ENCODE data around the gene SYCP2L.
A peak's percentile ranks its signal among the peaks of the same experiment; 100 is the strongest.

Gene SYCP2L

GRCh38 chr6:10951675-10952282, 64.9 kb downstream of the SYCP2L start:
- TF ChIP-seq CTCF (IDR thresholded peaks at IDR 0.05; ENCODE audit: control extremely low read depth, extremely low read depth, low read depth, missing control alignments): peak; percentile 44
- POLR2A ChIA-PET: no interaction called here
- CTCF ChIA-PET: interaction anchor here (0.6 to 4.9 kb wide), 18 partner anchors 10 to 630 kb away, joined by 3 to 40 read pairs (median 4); no protein-coding TSS in a partner anchor
- peak; percentile 37 for DNase-seq (ENCODE audit: extremely low spot score)

- POLR2A ChIA-PET: no interaction called here
- CTCF ChIA-PET: interaction anchor here (0.6 to 3.6 kb wide), 45 partner anchors 9 to 627 kb away, joined by 3 to 79 read pairs (median 4); no protein-coding TSS in a partner anchor
- peak; percentile 72 for DNase-seq (ENCODE audit: extremely low spot score)
- TF ChIP-seq CTCF (IDR thresholded peaks at IDR 0.05; ENCODE audit: control extremely low read depth, extremely low read depth, low read depth, missing control alignments): peak; percentile 94
Observed at GRCh38 chr6:10954590-10955010, 67.7 kb downstream of the SYCP2L start.

GRCh38 chr6:10956776-10957175, 69.9 kb downstream of the SYCP2L start:
- DNase-seq (ENCODE audit: extremely low spot score): no peak
- CTCF ChIA-PET: interaction anchor here (1.0 to 1.4 kb wide), 4 partner anchors 109 to 619 kb away, joined by 3 to 6 read pairs (median 4); no protein-coding TSS in a partner anchor
- no peak for TF ChIP-seq CTCF (IDR thresholded peaks at IDR 0.05; ENCODE audit: control extremely low read depth, extremely low read depth, low read depth, missing control alignments)
- POLR2A ChIA-PET: no interaction called here

GRCh38 chr6:10957414-10957886, 70.6 kb downstream of the SYCP2L start:
- ChIA-PET POLR2A (no interaction called here), CTCF (interaction anchor here (0.7 to 1.4 kb wide), 5 partner anchors 109 to 619 kb away, joined by 3 to 6 read pairs (median 3); no protein-coding TSS in a partner anchor)
- TF ChIP-seq CTCF (IDR thresholded peaks at IDR 0.05; ENCODE audit: control extremely low read depth, extremely low read depth, low read depth, missing control alignments): no peak
- DNase-seq (ENCODE audit: extremely low spot score): no peak

GRCh38 chr6:10960171-10960570, 73.3 kb downstream of the SYCP2L start:
- ChIA-PET CTCF (interaction anchor here (1.2 to 1.3 kb wide), 2 partner anchors 109 to 110 kb away, joined by 3 to 4 read pairs; no protein-coding TSS in a partner anchor), POLR2A (interaction anchor here (0.7 kb wide), 2 partner anchors 35 to 499 kb away, joined by 3 to 5 read pairs; no protein-coding TSS in a partner anchor)
- no peak for TF ChIP-seq CTCF (IDR thresholded peaks at IDR 0.05; ENCODE audit: control extremely low read depth, extremely low read depth, low read depth, missing control alignments)
- DNase-seq (ENCODE audit: extremely low spot score): no peak

- POLR2A ChIA-PET: no interaction called here
- CTCF ChIA-PET: interaction anchor here (1.0 to 1.2 kb wide), 3 partner anchors 10 to 107 kb away, joined by 3 to 4 read pairs (median 3); no protein-coding TSS in a partner anchor
- no peak for DNase-seq (ENCODE audit: extremely low spot score)
- no peak for TF ChIP-seq CTCF (IDR thresholded peaks at IDR 0.05; ENCODE audit: control extremely low read depth, extremely low read depth, low read depth, missing control alignments)
Observed at GRCh38 chr6:10961837-10962236, 75.0 kb downstream of the SYCP2L start.
